IPS-20b (cell line): Measurements from ENCODE around the gene LRRC10B.
A peak's percentile ranks its signal among the peaks of the same experiment; 100 is the strongest.

Experiments
- H3K27ac ChIP-seq: one replicate; pipeline ENCODE4 v1.5.1; 2013; ENCODE audit warnings: low read length
- H3K27me3 ChIP-seq: 2 replicates; pipeline ENCODE4 v1.6.1; 2013; ENCODE audit warnings: mild to moderate bottlenecking, low read length, inconsistent platforms; ENCODE audit not compliant: insufficient read depth
- H3K36me3 ChIP-seq: 2 replicates; pipeline ENCODE4 v1.6.1; 2013; ENCODE audit warnings: low read depth, mild to moderate bottlenecking, inconsistent platforms, low read length, moderate library complexity; ENCODE audit not compliant: insufficient read depth
- H3K4me1 ChIP-seq: 2 replicates; pipeline ENCODE4 v1.6.1; 2013; ENCODE audit warnings: mild to moderate bottlenecking, control low read depth, inconsistent platforms, low read length, moderate library complexity; ENCODE audit not compliant: insufficient read depth
- H3K4me3 ChIP-seq: 2 replicates; pipeline ENCODE4 v1.5.1; 2013; ENCODE audit warnings: mild to moderate bottlenecking, low read length, inconsistent platforms
- H3K9ac ChIP-seq: 2 replicates; pipeline ENCODE4 v1.6.1; 2013; ENCODE audit warnings: low read depth, mild to moderate bottlenecking, inconsistent platforms, low read length, moderate library complexity
- H3K9me3 ChIP-seq: 2 replicates; pipeline ENCODE4 v1.6.1; 2013; ENCODE audit warnings: mild to moderate bottlenecking, low read depth, low read length, inconsistent platforms; ENCODE audit not compliant: insufficient read depth

LRRC10B gene

DNA sequence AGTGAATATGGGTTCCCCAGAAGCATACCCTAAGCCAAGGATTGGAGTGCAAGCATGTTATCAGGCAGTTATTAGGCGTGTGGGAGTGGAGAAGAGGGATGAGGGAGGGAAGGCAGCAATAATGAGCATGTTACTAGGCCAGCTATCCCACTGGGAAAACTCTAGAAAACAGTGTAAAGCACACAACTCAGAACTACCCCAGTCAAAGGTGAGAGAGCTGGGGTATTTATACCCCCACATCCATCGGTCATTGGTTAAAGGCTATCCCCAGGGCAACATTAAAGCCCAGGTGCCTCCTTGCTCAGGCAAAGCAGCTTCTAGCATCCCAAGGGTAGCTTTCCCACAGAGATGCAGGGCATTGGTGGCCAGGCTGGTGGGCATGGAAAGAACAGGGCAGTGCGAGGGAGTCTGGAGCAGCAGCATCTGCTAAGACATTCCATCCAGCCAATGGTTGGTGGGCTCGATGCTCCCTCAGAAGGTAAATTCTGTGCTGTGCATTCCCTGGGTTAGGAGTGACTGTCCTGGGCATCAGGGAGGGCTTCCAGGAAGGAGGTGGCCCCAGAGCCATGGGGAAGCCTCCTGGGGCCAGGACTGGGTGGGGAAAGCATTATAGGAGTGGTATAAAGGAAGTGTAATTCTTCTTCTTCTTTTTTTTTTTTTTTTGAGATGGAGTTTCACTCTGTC lies 21.1 kb upstream of the LRRC10B start:
- H3K27ac ChIP-seq, result no peak overlapping the region
- H3K36me3 ChIP-seq, result no peaks in the 10 kb centered on the region
- H3K27me3 ChIP-seq, result peaks cover 12% of the 10 kb centered on the region; the same call in 1 of the 2 replicates
- H3K9ac ChIP-seq, result no peak overlapping the region
- no peaks in the 10 kb centered on the region for H3K9me3 ChIP-seq
- peaks cover 13% of the 10 kb centered on the region; the same call in 1 of the 2 replicates for H3K4me1 ChIP-seq
- H3K4me3 ChIP-seq, result no peak overlapping the region

DNA sequence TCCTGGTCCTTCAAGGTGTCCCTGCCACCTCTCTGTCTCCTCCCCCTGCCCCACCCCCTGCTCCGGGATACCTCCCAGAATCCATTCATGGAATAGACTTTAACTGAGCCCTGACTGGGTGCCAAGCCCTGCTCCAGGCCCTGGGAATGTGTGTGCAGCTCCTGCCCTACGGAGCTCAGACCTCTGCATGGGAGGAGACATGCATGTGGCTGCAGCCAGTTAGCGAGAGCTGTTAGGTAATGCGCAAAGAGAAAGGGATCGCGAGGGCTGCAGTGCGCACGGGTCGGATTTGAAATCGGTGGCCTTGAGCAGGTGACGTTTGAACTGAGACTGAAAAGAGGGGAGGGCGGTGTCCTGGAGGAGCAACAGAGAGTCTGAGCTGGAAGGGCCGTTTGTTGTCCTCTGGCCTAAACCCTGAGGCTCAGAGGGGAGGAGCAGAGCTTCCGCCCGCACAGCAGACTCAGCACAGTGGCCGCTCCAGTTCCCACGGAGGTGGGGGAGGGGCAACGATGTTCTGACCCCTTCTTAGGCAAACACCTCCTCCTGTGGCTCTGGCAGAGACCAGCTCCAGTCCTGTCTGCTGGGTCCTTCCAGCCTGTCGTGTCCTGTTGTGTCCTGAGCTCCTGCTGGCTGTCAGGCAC lies 19.8 kb upstream of the LRRC10B start:
- no peak overlapping the region for H3K27ac ChIP-seq
- no peaks in the 10 kb centered on the region for H3K36me3 ChIP-seq
- H3K27me3 ChIP-seq, result peaks cover 12% of the 10 kb centered on the region; the same call in 1 of the 2 replicates
- peak overlapping the region; percentile 44 for H3K4me3 ChIP-seq
- peak overlapping the region; percentile 17; the same call in 1 of the 2 replicates for H3K9ac ChIP-seq
- H3K4me1 ChIP-seq, result peaks cover 13% of the 10 kb centered on the region; the same call in 1 of the 2 replicates
- H3K9me3 ChIP-seq, result no peaks in the 10 kb centered on the region

- H3K27ac ChIP-seq, result no peak overlapping the region
- H3K4me3 ChIP-seq, result no peak overlapping the region
- no peak overlapping the region for H3K9ac ChIP-seq
- no peaks in the 10 kb centered on the region for H3K9me3 ChIP-seq
- no peaks in the 10 kb centered on the region for H3K36me3 ChIP-seq
- H3K27me3 ChIP-seq, result peaks cover 12% of the 10 kb centered on the region; the same call in 1 of the 2 replicates
- H3K4me1 ChIP-seq, result peaks cover 13% of the 10 kb centered on the region; the same call in 1 of the 2 replicates
These were observed 18.5 kb upstream of the LRRC10B start for GRCh38 chr11:61489833-61490721.

- Histone ChIP-seq H3K27me3 (peaks cover 12% of the 10 kb centered on the region; the same call in 1 of the 2 replicates), H3K9me3 (no peaks in the 10 kb centered on the region), H3K4me1 (peaks cover 13% of the 10 kb centered on the region; the same call in 1 of the 2 replicates), H3K9ac (no peak overlapping the region), H3K36me3 (no peaks in the 10 kb centered on the region), H3K4me3 (no peak overlapping the region), H3K27ac (no peak overlapping the region)
These were observed 16.7 kb upstream of the LRRC10B start for GRCh38 chr11:61491736-61492395.

DNA sequence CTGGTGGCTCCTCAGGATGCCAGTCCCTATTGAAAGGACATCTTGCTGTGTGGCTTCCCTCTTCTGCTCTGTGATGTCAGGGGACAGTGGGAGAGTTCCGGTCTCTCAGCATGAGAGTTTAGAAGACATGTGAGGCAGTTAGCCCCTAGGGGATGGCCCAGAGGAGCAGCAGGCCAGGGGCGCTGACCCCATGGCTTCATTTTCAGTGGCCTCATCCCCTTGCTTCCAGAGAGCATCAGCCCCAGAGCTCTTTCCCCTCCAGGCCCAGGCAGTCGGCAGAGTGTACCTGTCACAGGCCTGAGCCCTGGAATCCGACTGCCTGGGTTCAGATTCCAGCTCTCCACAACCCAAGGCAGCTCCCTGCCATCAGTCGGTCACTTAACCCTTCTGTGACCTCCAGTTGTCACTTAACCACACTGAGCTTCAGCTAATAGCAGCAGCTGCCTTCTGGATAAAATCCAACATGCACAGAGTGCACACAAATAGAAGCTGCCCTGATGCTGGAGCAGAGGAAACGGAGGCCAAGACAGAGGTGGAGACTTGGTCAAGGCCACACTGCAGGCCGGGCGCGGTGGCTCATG lies 14.1 kb upstream of the LRRC10B start:
- peaks cover 5% of the 10 kb centered on the region; the same call in 1 of the 2 replicates for H3K4me1 ChIP-seq
- H3K27ac ChIP-seq, result no peak overlapping the region
- H3K9me3 ChIP-seq, result no peaks in the 10 kb centered on the region
- peaks cover 12% of the 10 kb centered on the region; the same call in 1 of the 2 replicates for H3K27me3 ChIP-seq
- H3K36me3 ChIP-seq, result no peaks in the 10 kb centered on the region
- no peak overlapping the region for H3K4me3 ChIP-seq
- H3K9ac ChIP-seq, result no peak overlapping the region

GRCh38 chr11:61495801-61496601 lies 12.5 kb upstream of the LRRC10B start:
- Histone ChIP-seq H3K4me3 (no peak overlapping the region), H3K4me1 (peaks cover 10% of the 10 kb centered on the region; the same call in 1 of the 2 replicates), H3K27ac (no peak overlapping the region), H3K9ac (no peak overlapping the region), H3K36me3 (no peaks in the 10 kb centered on the region), H3K9me3 (no peaks in the 10 kb centered on the region), H3K27me3 (peaks cover 9% of the 10 kb centered on the region)

GRCh38 chr11:61496602-61497400 lies 11.7 kb upstream of the LRRC10B start:
- Histone ChIP-seq H3K9me3 (no peaks in the 10 kb centered on the region), H3K4me3 (no peak overlapping the region), H3K27ac (no peak overlapping the region), H3K27me3 (peaks cover 9% of the 10 kb centered on the region), H3K4me1 (peaks cover 10% of the 10 kb centered on the region; the same call in 1 of the 2 replicates), H3K9ac (no peak overlapping the region), H3K36me3 (no peaks in the 10 kb centered on the region)

- H3K4me1 ChIP-seq, result peaks cover 10% of the 10 kb centered on the region; the same call in 1 of the 2 replicates
- H3K27ac ChIP-seq, result no peak overlapping the region
- no peaks in the 10 kb centered on the region for H3K9me3 ChIP-seq
- H3K9ac ChIP-seq, result no peak overlapping the region
- no peak overlapping the region for H3K4me3 ChIP-seq
- peaks cover 9% of the 10 kb centered on the region for H3K27me3 ChIP-seq
- no peaks in the 10 kb centered on the region for H3K36me3 ChIP-seq
These were observed 11.1 kb upstream of the LRRC10B start for GRCh38 chr11:61497473-61497872.

- Histone ChIP-seq H3K27me3 (peaks cover 13% of the 10 kb centered on the region), H3K9me3 (no peaks in the 10 kb centered on the region), H3K9ac (no peak overlapping the region), H3K27ac (no peak overlapping the region), H3K36me3 (no peaks in the 10 kb centered on the region), H3K4me3 (no peak overlapping the region), H3K4me1 (peaks cover 10% of the 10 kb centered on the region; the same call in 1 of the 2 replicates)
These were observed 10.7 kb upstream of the LRRC10B start for GRCh38 chr11:61497876-61498275.
